ENCODE data around the gene NOX3. TPM values are rescaled to one million over a fixed set of nuclear protein-coding genes. Genes with fewer than 3 reads are reported as not detected.

Gene NOX3
- total and polyA plus RNA-seq, 2 of the 8 experiments (the other 6 are each of a cell fraction or from before 2014, with no cell fraction given), result not detected

DNA sequence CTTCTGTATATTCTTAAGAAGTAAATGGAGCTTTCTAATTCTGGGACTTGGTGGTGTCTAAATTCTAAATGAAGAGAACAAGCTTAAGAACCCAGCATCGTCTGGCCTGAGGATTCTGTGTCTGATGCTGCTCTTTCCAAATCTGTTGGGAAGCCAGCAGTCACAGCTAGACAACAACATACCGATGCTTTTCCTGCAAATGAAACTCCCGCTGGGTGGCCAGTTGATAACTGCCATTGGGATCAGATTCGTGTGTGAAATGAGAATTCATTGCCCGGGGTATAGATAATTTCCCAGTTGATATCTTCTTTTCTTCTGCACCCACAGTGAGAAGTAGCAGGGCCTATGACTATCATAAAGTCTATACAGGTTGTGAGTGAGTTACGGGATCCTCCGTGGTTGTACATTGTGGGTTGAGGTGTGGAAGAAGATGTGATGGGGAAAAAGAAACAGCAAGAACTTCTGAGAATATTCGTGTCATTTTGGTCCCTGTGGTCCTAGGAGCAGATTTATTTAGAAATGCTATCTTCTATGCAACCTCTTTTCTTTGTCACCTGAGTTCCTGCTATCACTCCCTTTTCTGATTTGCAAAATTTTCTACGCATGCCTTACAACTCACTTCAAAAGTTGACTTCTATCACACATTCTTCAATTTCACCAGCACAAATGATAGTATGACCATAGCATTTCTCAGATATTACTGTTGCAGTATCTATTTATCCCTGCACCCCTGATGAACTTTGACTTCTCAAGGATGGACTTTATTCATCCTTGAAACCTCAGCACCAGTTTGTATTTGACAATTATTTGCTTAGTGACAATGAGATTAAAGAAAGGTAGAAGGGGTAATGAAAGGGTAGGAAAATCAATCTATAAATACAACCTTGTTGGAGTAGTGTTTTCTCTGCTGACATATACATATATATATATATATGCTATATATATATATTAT, 10.4 kb downstream of the NOX3 start:
- no peak overlapping the region for H3K23ac ChIP-seq (ENCODE audit: insufficient read length)
- H3K36me3 ChIP-seq (ENCODE audit: control insufficient read depth in 2 of 4, insufficient read depth in 4 of 4, low read length in 3 of 4), result no peaks in the 10 kb centered on the region
- 81% methylated on average over 9 of the region's 9 CpGs; no CpG with 5 or more reads in 1 of the 2 experiments for WGBS, 2 experiments (ENCODE audit: extremely low coverage in 1 of 2, insufficient coverage in 1 of 2, insufficient read length in 1 of 2, insufficient replicate concordance in 2 of 2, low coverage in 1 of 2, low lambda C conversion rate in 2 of 2, missing lambda C conversion rate in 1 of 2)
- TF ChIP-seq CTBP2 (IDR thresholded peaks at IDR 0.05; ENCODE audit: borderline replicate concordance, insufficient read depth, insufficient read length, low read length), result no peak
- no peak for TF ChIP-seq SIN3A (conservative IDR thresholded peaks at IDR 0.05 in 1 of 2, IDR thresholded peaks at IDR 0.05 in 1 of 2; ENCODE audit: low read depth in 1 of 2, low read length in 2 of 2)
- no peak for TF ChIP-seq POU5F1 (IDR thresholded peaks at IDR 0.05; ENCODE audit: low read depth, low read length)
- TF ChIP-seq CBX8 (IDR thresholded peaks at IDR 0.05; ENCODE audit: borderline replicate concordance, low read depth, low read length), result no peak
- no peak for TF ChIP-seq MAFK (IDR thresholded peaks at IDR 0.05; ENCODE audit: low read depth, low read length)
- TF ChIP-seq ASH2L (IDR thresholded peaks at IDR 0.05; ENCODE audit: low read length), result no peak
- TF ChIP-seq, protein P1, sequence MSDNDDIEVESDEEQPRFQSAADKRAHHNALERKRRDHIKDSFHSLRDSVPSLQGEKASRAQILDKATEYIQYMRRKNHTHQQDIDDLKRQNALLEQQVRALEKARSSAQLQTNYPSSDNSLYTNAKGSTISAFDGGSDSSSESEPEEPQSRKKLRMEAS (IDR thresholded peaks at IDR 0.05), result no peak
- no peak for TF ChIP-seq TBP (IDR thresholded peaks at IDR 0.05; ENCODE audit: low read depth, low read length)
- no peak for TF ChIP-seq POLR2A (IDR thresholded peaks at IDR 0.05; ENCODE audit: control extremely low read depth in 1 of 2, low read depth in 2 of 2, low read length in 2 of 2)
- no peak overlapping the region for H4K5ac ChIP-seq (ENCODE audit: insufficient read length, low read depth, low read length)
- H4K91ac ChIP-seq (replicated peaks; ENCODE audit: insufficient read length, low read length), result no peak overlapping the region
- no peaks in the 10 kb centered on the region for H3K23me2 ChIP-seq (ENCODE audit: low read depth, low read length)
- no peak overlapping the region for H3K56ac ChIP-seq (replicated peaks; ENCODE audit: insufficient read length, low read depth, low read length)
- no peak overlapping the region for H3K4ac ChIP-seq (replicated peaks; ENCODE audit: insufficient read length, low read depth, low read length)
- H3K4me1 ChIP-seq (replicated peaks in 1 of 4; ENCODE audit: control insufficient read depth in 3 of 4, insufficient read depth in 4 of 4, low read length in 3 of 4), result peaks cover 0 to 12% (median 3%) of the 10 kb centered on the region in 4 experiments; a peak in 3 of 7 replicates
- no peak overlapping the region for H2AK5ac ChIP-seq (ENCODE audit: low read depth, low read length)
- H4K20me1 ChIP-seq (replicated peaks in 1 of 2; ENCODE audit: control insufficient read depth in 1 of 2, insufficient read depth in 2 of 2, low read length in 2 of 2), result no peaks in the 10 kb centered on the region
- DNase-seq (ENCODE audit: low read depth in 1 of 2, low spot score in 2 of 2), result no peak
- H2BK15ac ChIP-seq (ENCODE audit: low read length), result no peak overlapping the region
- H3K79me2 ChIP-seq (ENCODE audit: control insufficient read depth in 1 of 2, insufficient read depth in 2 of 2, low read length in 2 of 2), result no peaks in the 10 kb centered on the region
- no peak overlapping the region for H3K4me3 ChIP-seq (ENCODE audit: extremely low read depth in 1 of 4, insufficient read depth in 2 of 4, low read depth in 3 of 4, low read length in 4 of 4)
- H2BK120ac ChIP-seq (replicated peaks; ENCODE audit: low read depth, low read length), result no peak overlapping the region
- ChIA-PET CTCF (ENCODE audit: partially characterized antibody) (no interaction called here), POLR2A (ENCODE audit: partially characterized antibody) (no interaction called here)
- no peak for FAIRE-seq
- no peaks in the 10 kb centered on the region for H3K79me1 ChIP-seq (ENCODE audit: low read depth, low read length)
- H3K14ac ChIP-seq (ENCODE audit: insufficient read length), result no peak overlapping the region
- H3K27me3 ChIP-seq (replicated peaks in 1 of 4; ENCODE audit: control insufficient read depth in 3 of 4, extremely low read depth in 1 of 4, insufficient read depth in 3 of 4, low read length in 3 of 4), result no peaks in the 10 kb centered on the region
- H2BK12ac ChIP-seq (ENCODE audit: low read depth, low read length), result no peak overlapping the region
- H3K9me3 ChIP-seq (ENCODE audit: insufficient read depth in 2 of 2, low read depth in 1 of 2, low read length in 1 of 2), result no peaks in the 10 kb centered on the region
- H4K8ac ChIP-seq (ENCODE audit: extremely low read depth, insufficient read depth, low read length), result no peak overlapping the region
- no peak overlapping the region for H3K4me2 ChIP-seq (ENCODE audit: insufficient read depth in 1 of 2, low read depth in 2 of 2, low read length in 2 of 2)
- H3K18ac ChIP-seq (ENCODE audit: extremely low read depth, low read length), result no peak overlapping the region
- H3K27ac ChIP-seq (ENCODE audit: low read depth, low read length), result no peak overlapping the region
- no peak overlapping the region for H2AFZ ChIP-seq (ENCODE audit: low read length)
- H2BK20ac ChIP-seq (ENCODE audit: low read length), result no peak overlapping the region
- H2BK5ac ChIP-seq (ENCODE audit: low read depth, low read length), result no peak overlapping the region
- H3K9ac ChIP-seq (replicated peaks in 1 of 4; ENCODE audit: extremely low read depth in 1 of 4, low read depth in 3 of 4, low read length in 3 of 4), result no peak overlapping the region
